Neuronal stem cell (in vitro differentiated cells): ENCODE results near the gene RTF2.

Experiments used
- DNase-seq: peaks from one replicate; pipeline ENCODE4 v3.0.0-alpha.2; 2013; ENCODE audit warnings: low spot score
- H2AFZ ChIP-seq: one replicate; pipeline ENCODE4 v1.6.1; 2013; ENCODE audit warnings: mild to moderate bottlenecking, low read length, inconsistent platforms
- H2AK5ac ChIP-seq: 2 replicates; pipeline ENCODE4 v1.6.1; 2013; ENCODE audit warnings: low read depth, mild to moderate bottlenecking, inconsistent platforms, low read length, moderate library complexity, mixed read lengths
- H2BK120ac ChIP-seq: 2 replicates; pipeline ENCODE4 v1.6.1; 2013; ENCODE audit warnings: low read depth, mild to moderate bottlenecking, inconsistent platforms, low read length, moderate library complexity, mixed read lengths
- H2BK12ac ChIP-seq: one replicate; pipeline ENCODE4 v1.6.1; 2013; ENCODE audit warnings: low read length, inconsistent platforms
- H2BK15ac ChIP-seq: 2 replicates; pipeline ENCODE4 v1.6.1; 2013; ENCODE audit warnings: mild to moderate bottlenecking, low read length, inconsistent platforms, mixed read lengths
- H2BK5ac ChIP-seq: one replicate; pipeline ENCODE4 v1.6.1; 2013; ENCODE audit warnings: inconsistent platforms, mild to moderate bottlenecking, low read length, moderate library complexity
- H3K14ac ChIP-seq: one replicate; pipeline ENCODE4 v1.6.1; 2013; ENCODE audit warnings: low read length, inconsistent platforms
- H3K18ac ChIP-seq: 2 replicates; pipeline ENCODE4 v1.6.1; 2013; ENCODE audit warnings: low read length, inconsistent platforms
- H3K23ac ChIP-seq: 2 replicates; pipeline ENCODE4 v1.6.1; 2013; ENCODE audit warnings: low read depth, mild to moderate bottlenecking, mixed read lengths, low read length, inconsistent platforms; ENCODE audit not compliant: poor library complexity
- H3K27ac ChIP-seq: replicated peaks from 3 replicates; pipeline ENCODE4 v1.5.1; 2013; ENCODE audit warnings: low read length, inconsistent platforms
- H3K27me3 ChIP-seq, 3 experiments: 2 replicates each; pipeline ENCODE4 v1.6.1; 2013; ENCODE audit warnings: low read length in 3 of 3, mild to moderate bottlenecking in 2 of 3, inconsistent platforms in 1 of 3, low read depth in 1 of 3, mixed read lengths in 1 of 3, moderate library complexity in 1 of 3; ENCODE audit not compliant: control insufficient read depth in 3 of 3, insufficient read depth in 3 of 3
- H3K36me3 ChIP-seq, 2 donors: replicated peaks in 1 of 2; 2 replicates each; pipeline ENCODE4 v1.6.1; 2013; ENCODE audit warnings: low read length in 2 of 2; ENCODE audit not compliant: control insufficient read depth in 2 of 2, insufficient read depth in 2 of 2
- H3K4ac ChIP-seq: 2 replicates; pipeline ENCODE4 v1.6.1; 2013; ENCODE audit warnings: inconsistent platforms, mild to moderate bottlenecking, low read length, moderate library complexity
- H3K4me1 ChIP-seq, 2 donors: 1 replicate in 1 of 2; 2 replicates in 1 of 2; pipeline ENCODE4 v1.6.1; 2013; ENCODE audit warnings: low read length in 2 of 2, low read depth in 1 of 2; ENCODE audit not compliant: control insufficient read depth in 2 of 2, insufficient read depth in 1 of 2
- H3K4me2 ChIP-seq: one replicate; pipeline ENCODE4 v1.6.1; 2013; ENCODE audit warnings: mild to moderate bottlenecking, low read length, inconsistent platforms; ENCODE audit not compliant: insufficient read depth, poor library complexity, severe bottlenecking
- H3K4me3 ChIP-seq, 2 donors: 2 replicates each; pipeline ENCODE4 v1.5.1; 2013; ENCODE audit warnings: low read length in 2 of 2, mild to moderate bottlenecking in 2 of 2, inconsistent platforms in 1 of 2, moderate library complexity in 1 of 2
- H3K79me1 ChIP-seq: one replicate; pipeline ENCODE4 v1.6.1; 2013; ENCODE audit warnings: low read depth, mild to moderate bottlenecking, inconsistent platforms, low read length, moderate library complexity
- H3K9ac ChIP-seq: one replicate; pipeline ENCODE4 v1.6.1; 2013; ENCODE audit warnings: mild to moderate bottlenecking, low read depth, low read length, inconsistent platforms; ENCODE audit not compliant: poor library complexity
- H3K9me3 ChIP-seq, 2 donors: replicated peaks in 1 of 2; 2 replicates each; pipeline versions ENCODE3 to v1.6.1; 2013; ENCODE audit warnings: low read length in 2 of 2, mild to moderate bottlenecking in 2 of 2, inconsistent platforms in 1 of 2, low read depth in 1 of 2, mixed read lengths in 1 of 2, moderate library complexity in 1 of 2; ENCODE audit not compliant: control insufficient read depth in 2 of 2, insufficient read depth in 1 of 2
- H4K8ac ChIP-seq: one replicate; pipeline ENCODE4 v1.6.1; 2013; ENCODE audit warnings: low read depth, mild to moderate bottlenecking, inconsistent platforms, low read length, moderate library complexity
- H4K91ac ChIP-seq: one replicate; pipeline ENCODE4 v1.6.1; 2013; ENCODE audit warnings: low read length, low read depth, mild to moderate bottlenecking, inconsistent platforms; ENCODE audit not compliant: poor library complexity
- WGBS, 2 donors: extraction: QIAGEN DNeasy Blood & Tissue Kit; methylation state at CpG; one replicate each; pipeline ENCODE4 v1.1.7; 2013; ENCODE audit warnings: missing lambda C conversion rate in 2 of 2, mixed read lengths in 1 of 2; ENCODE audit not compliant: insufficient read length in 2 of 2, insufficient replicate concordance in 1 of 2; ENCODE audit errors: extremely low coverage in 2 of 2; 5-methylcytosine and 5-hydroxymethylcytosine counted together

The RTF2 gene

DNA sequence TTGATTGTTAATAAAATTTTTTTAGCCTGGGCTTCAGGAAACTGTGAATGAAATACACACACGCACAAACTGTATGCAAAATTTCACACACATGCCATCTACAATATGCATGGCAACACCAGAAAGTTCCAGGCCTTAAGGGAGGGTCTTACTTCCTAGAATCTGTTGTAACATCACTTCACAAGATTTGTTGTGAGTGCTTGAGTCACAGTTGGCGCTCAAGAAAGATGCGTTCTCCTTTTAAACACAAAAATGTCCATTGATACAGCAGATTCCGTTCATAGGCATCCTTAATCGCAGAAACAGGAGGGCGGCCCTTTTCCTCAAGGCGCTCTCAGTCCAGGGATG, 485 bp upstream of the RTF2 start:
- H3K9ac ChIP-seq: peak overlapping the region; percentile 96
- peak overlapping the region; percentile 87 for H3K18ac ChIP-seq
- H3K23ac ChIP-seq: peak overlapping the region; percentile 90
- no peak overlapping the region for H2AK5ac ChIP-seq
- H2BK120ac ChIP-seq: no peak overlapping the region
- no peak overlapping the region for H4K8ac ChIP-seq
- no peak overlapping the region for H2BK15ac ChIP-seq
- no peak overlapping the region for H4K91ac ChIP-seq
- no peaks in the 10 kb centered on the region for H3K79me1 ChIP-seq
- H2AFZ ChIP-seq: peak overlapping the region; percentile 95
- H2BK5ac ChIP-seq: no peak overlapping the region
- no peaks in the 10 kb centered on the region for H3K9me3 ChIP-seq
- H3K4me1 ChIP-seq: peaks cover 0 to 5% of the 10 kb centered on the region in 2 donors
- peak overlapping the region; percentile 69 to 88 for H3K4me3 ChIP-seq
- no peak overlapping the region for H2BK12ac ChIP-seq
- peaks cover 0 to 4% (median 0%) of the 10 kb centered on the region in 3 experiments for H3K27me3 ChIP-seq
- H3K4ac ChIP-seq: no peak overlapping the region
- peak overlapping the region; percentile 79 for H3K4me2 ChIP-seq
- no peak for DNase-seq
- H3K14ac ChIP-seq: no peak overlapping the region
- WGBS, 2 donors: no CpG with 5 or more reads among the region's 7 CpGs
- peak overlapping the region; percentile 44 for H3K27ac ChIP-seq
- H3K36me3 ChIP-seq: peaks cover 0 to 14% of the 10 kb centered on the region in 2 donors

DNA sequence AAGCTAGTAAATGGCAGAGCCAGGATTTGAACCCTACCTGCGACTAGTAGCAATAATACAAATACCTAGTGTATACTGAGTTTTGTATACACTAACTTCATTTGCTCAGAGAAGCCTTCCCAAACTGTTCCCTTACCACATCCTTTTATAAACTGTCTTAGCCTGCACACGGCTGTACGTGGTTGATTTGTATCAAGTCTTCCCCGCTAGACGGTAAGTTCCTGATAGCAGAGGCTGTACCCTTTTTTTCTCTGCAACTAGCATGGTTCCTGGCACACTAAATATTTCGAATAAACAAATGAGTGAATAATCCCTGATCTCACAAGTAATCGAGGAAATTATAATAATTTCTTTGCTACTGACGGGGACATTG, 636 bp downstream of the RTF2 start:
- Histone ChIP-seq H3K23ac (no peak overlapping the region), H2BK5ac (no peak overlapping the region), H3K4me2 (peak overlapping the region; percentile 56), H3K4ac (no peak overlapping the region), H2AFZ (peak overlapping the region; percentile 95), H2BK120ac (no peak overlapping the region), H3K79me1 (no peaks in the 10 kb centered on the region), H2AK5ac (no peak overlapping the region), H3K14ac (no peak overlapping the region), H3K18ac (no peak overlapping the region), H3K36me3 (peaks cover 6 to 25% of the 10 kb centered on the region in 2 donors), H3K9me3 (no peaks in the 10 kb centered on the region), H4K8ac (no peak overlapping the region), H3K27me3 (peaks cover 0 to 4% (median 0%) of the 10 kb centered on the region in 3 experiments), H2BK12ac (no peak overlapping the region), H3K9ac (no peak overlapping the region), H3K27ac (no peak overlapping the region), H3K4me1 (peaks cover 0 to 5% of the 10 kb centered on the region in 2 donors), H3K4me3 (peak overlapping the region; percentile 69 to 95), H4K91ac (no peak overlapping the region), H2BK15ac (no peak overlapping the region)
- WGBS, 2 donors: no CpG with 5 or more reads among the region's 8 CpGs
- no peak for DNase-seq

DNA sequence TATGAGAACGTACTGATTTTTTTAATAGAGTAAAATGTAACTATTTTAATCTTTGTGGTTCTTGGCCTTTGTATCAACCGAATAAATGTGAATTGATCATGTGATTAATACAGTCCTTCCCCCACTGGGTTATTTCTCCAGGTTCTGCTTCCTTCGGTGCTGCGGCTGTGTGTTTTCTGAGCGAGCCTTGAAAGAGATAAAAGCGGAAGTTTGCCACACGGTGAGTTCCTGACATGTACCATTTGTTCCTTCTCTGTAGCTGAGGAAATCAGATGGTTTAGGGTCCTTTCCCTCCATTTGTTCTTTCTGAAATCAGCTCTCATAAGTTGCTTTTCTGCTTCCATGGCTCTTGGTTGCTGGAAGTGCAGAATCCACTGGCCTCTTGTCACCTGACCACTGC, 15.5 kb downstream of the RTF2 start:
- DNase-seq: no peak

DNA sequence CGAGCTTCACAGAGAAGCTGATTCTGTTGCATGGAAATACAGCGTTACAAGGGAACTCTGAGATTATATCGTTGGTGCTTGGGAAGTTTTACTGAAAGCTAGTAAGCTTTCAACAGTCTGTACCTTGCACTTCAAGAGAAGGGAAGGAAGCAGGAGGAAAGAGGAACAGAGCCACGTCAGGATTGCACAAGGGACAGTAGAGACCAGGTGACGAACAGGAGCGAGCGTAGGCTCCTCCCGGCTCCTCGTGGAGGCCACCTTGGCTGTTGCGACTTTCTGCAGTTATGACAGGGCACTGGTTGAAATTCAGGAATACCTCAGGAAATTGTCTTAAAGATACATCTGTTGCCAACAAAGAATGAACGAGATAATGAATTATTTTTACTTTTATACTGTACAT, 18.8 kb downstream of the RTF2 start:
- peaks cover 28 to 85% of the 10 kb centered on the region in 2 donors for H3K36me3 ChIP-seq
- H3K27me3 ChIP-seq: no peaks in the 10 kb centered on the region
- no peak for DNase-seq
- WGBS, 2 donors: no CpG with 5 or more reads among the region's 11 CpGs
- H4K91ac ChIP-seq: no peak overlapping the region
- peaks cover 5% of the 10 kb centered on the region for H3K79me1 ChIP-seq
- no peak overlapping the region for H3K4me3 ChIP-seq
- no peak overlapping the region for H3K9ac ChIP-seq
- no peak overlapping the region for H2AK5ac ChIP-seq
- no peaks in the 10 kb centered on the region for H3K9me3 ChIP-seq
- no peak overlapping the region for H3K14ac ChIP-seq
- no peak overlapping the region for H2BK120ac ChIP-seq
- no peak overlapping the region for H4K8ac ChIP-seq
- H3K27ac ChIP-seq: no peak overlapping the region
- H3K4me1 ChIP-seq: no peaks in the 10 kb centered on the region
- no peak overlapping the region for H3K18ac ChIP-seq
- no peak overlapping the region for H2BK12ac ChIP-seq
- H2BK5ac ChIP-seq: no peak overlapping the region
- no peak overlapping the region for H3K23ac ChIP-seq
- no peak overlapping the region for H3K4me2 ChIP-seq
- no peak overlapping the region for H2AFZ ChIP-seq
- H2BK15ac ChIP-seq: no peak overlapping the region
- no peak overlapping the region for H3K4ac ChIP-seq

More for the DNA sequence above, 15.5 kb downstream of the RTF2 start:
- no peaks in the 10 kb centered on the region for H3K9me3 ChIP-seq
- no CpG with 5 or more reads among the region's 7 CpGs for WGBS, 2 donors
- H3K36me3 ChIP-seq: peaks cover 29 to 86% of the 10 kb centered on the region in 2 donors
- H2AFZ ChIP-seq: no peak overlapping the region
- H2BK120ac ChIP-seq: no peak overlapping the region
- no peak overlapping the region for H2AK5ac ChIP-seq
- H2BK15ac ChIP-seq: no peak overlapping the region
- no peak overlapping the region for H2BK12ac ChIP-seq
- no peak overlapping the region for H3K4me3 ChIP-seq
- H3K23ac ChIP-seq: no peak overlapping the region
- no peak overlapping the region for H3K4me2 ChIP-seq
- no peak overlapping the region for H3K4ac ChIP-seq
- no peak overlapping the region for H4K8ac ChIP-seq
- H3K9ac ChIP-seq: no peak overlapping the region
- H3K27me3 ChIP-seq: no peaks in the 10 kb centered on the region
- H3K18ac ChIP-seq: no peak overlapping the region
- no peaks in the 10 kb centered on the region for H3K4me1 ChIP-seq
- H2BK5ac ChIP-seq: no peak overlapping the region
- peaks cover 2% of the 10 kb centered on the region for H3K79me1 ChIP-seq
- H3K27ac ChIP-seq: no peak overlapping the region
- no peak overlapping the region for H4K91ac ChIP-seq
- no peak overlapping the region for H3K14ac ChIP-seq
